ENCODE data around the gene GDF11.

DNA sequence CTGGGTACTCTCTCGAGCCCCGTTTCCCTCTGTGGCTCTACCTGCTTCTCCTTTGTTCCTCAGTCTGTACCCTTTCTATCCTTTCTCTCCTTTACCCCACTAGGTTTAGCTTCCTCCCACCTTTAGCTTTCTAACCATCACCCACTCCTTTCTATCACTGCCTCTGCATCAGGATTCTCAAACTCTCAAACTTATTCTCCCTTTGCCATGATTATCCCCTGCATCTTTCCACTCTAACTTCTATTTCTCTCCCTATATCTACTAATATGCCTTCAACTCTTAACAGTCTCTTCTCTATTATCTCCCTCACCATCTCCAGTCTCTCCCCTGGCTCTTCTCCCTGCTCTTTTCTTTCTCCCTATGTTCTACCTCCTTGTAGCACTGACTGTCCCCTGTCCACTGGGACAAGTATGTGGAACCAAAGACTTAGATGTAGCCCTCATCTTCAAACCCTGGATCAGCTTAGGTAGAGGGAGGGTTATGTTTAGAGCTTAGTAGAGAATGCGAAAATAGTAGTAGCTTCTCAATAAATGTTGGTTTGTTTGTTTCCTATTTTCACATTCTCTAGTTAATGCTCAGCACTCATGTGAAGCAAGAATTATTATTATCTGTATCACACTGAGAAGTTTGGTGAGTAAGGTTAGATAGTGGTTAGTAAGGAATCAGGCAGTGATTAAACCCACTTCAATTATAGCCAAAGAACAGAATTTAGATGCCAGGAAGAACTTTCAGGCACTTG, 3.4 kb downstream of the GDF11 start:
- TF ChIP-seq ZNF311 (tag by site-specific recombination; IDR thresholded peaks at IDR 0.05; ENCODE audit: borderline replicate concordance) (no peak), ZNF639 (tag by site-specific recombination; IDR thresholded peaks at IDR 0.05) (no peak), YY1 (tag by site-specific recombination; IDR thresholded peaks at IDR 0.05) (no peak), ZBTB21 (tag by site-specific recombination; IDR thresholded peaks at IDR 0.05) (no peak), ZNF585B (tag by site-specific recombination; IDR thresholded peaks at IDR 0.05) (no peak), ZSCAN5A (tag by site-specific recombination; IDR thresholded peaks at IDR 0.05) (no peak), ZNF621 (tag by site-specific recombination; IDR thresholded peaks at IDR 0.05) (no peak), KLF7 (tag by site-specific recombination; IDR thresholded peaks at IDR 0.05; ENCODE audit: borderline replicate concordance) (no peak), ZNF133 (tag by site-specific recombination; IDR thresholded peaks at IDR 0.05) (no peak), ZNF354C (tag by site-specific recombination; IDR thresholded peaks at IDR 0.05; ENCODE audit: borderline replicate concordance, low read depth) (no peak)
- TF ChIP-seq, protein P1, sequence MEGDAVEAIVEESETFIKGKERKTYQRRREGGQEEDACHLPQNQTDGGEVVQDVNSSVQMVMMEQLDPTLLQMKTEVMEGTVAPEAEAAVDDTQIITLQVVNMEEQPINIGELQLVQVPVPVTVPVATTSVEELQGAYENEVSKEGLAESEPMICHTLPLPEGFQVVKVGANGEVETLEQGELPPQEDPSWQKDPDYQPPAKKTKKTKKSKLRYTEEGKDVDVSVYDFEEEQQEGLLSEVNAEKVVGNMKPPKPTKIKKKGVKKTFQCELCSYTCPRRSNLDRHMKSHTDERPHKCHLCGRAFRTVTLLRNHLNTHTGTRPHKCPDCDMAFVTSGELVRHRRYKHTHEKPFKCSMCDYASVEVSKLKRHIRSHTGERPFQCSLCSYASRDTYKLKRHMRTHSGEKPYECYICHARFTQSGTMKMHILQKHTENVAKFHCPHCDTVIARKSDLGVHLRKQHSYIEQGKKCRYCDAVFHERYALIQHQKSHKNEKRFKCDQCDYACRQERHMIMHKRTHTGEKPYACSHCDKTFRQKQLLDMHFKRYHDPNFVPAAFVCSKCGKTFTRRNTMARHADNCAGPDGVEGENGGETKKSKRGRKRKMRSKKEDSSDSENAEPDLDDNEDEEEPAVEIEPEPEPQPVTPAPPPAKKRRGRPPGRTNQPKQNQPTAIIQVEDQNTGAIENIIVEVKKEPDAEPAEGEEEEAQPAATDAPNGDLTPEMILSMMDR (tag by site-specific recombination; IDR thresholded peaks at IDR 0.05): no peak
- TF ChIP-seq, protein P2, sequence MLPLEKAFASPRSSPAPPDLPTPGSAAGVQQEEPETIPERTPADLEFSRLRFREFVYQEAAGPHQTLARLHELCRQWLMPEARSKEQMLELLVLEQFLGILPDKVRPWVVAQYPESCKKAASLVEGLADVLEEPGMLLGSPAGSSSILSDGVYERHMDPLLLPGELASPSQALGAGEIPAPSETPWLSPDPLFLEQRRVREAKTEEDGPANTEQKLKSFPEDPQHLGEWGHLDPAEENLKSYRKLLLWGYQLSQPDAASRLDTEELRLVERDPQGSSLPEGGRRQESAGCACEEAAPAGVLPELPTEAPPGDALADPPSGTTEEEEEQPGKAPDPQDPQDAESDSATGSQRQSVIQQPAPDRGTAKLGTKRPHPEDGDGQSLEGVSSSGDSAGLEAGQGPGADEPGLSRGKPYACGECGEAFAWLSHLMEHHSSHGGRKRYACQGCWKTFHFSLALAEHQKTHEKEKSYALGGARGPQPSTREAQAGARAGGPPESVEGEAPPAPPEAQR (tag by site-specific recombination; IDR thresholded peaks at IDR 0.05): no peak
- TF ChIP-seq, protein P3, sequence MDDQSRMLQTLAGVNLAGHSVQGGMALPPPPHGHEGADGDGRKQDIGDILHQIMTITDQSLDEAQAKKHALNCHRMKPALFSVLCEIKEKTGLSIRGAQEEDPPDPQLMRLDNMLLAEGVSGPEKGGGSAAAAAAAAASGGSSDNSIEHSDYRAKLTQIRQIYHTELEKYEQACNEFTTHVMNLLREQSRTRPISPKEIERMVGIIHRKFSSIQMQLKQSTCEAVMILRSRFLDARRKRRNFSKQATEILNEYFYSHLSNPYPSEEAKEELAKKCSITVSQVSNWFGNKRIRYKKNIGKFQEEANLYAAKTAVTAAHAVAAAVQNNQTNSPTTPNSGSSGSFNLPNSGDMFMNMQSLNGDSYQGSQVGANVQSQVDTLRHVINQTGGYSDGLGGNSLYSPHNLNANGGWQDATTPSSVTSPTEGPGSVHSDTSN (CRISPR knock-in tag; IDR thresholded peaks at IDR 0.05): no peak
